Mucosa of rectum (tissue), 2 donors: ENCODE data around the gene PDZK1IP1.
"Not testable (repeated sequence)": the region's sequence is repeated elsewhere in the genome, so short reads cannot be mapped to it uniquely, and the experiment has no call there.

ENCODE experiments used
- H3K27ac ChIP-seq, 2 donors: one replicate each; pipeline ENCODE4 v1.7.0; 2013; ENCODE audit warnings: inconsistent platforms in 2 of 2, low read depth in 2 of 2, low read length in 2 of 2
- H3K27me3 ChIP-seq, 2 donors: one replicate each; pipeline ENCODE4 v1.7.0; 2013; ENCODE audit warnings: low read length in 2 of 2; ENCODE audit not compliant: control insufficient read depth in 2 of 2, insufficient read depth in 2 of 2
- H3K36me3 ChIP-seq, 2 donors: one replicate each; pipeline ENCODE4 v1.7.0; 2013; ENCODE audit warnings: low read length in 2 of 2; ENCODE audit not compliant: control insufficient read depth in 2 of 2, insufficient read depth in 2 of 2
- H3K4me1 ChIP-seq, 2 donors: one replicate each; pipeline ENCODE4 v1.7.0; 2013; ENCODE audit warnings: low read length in 2 of 2, mild to moderate bottlenecking in 1 of 2; ENCODE audit not compliant: control insufficient read depth in 2 of 2, insufficient read depth in 2 of 2
- H3K4me3 ChIP-seq, 2 donors: one replicate each; pipeline ENCODE4 v1.7.0; 2013; ENCODE audit warnings: low read length in 2 of 2
- H3K9ac ChIP-seq, 2 donors: one replicate each; pipeline ENCODE4 v1.7.0; 2013; ENCODE audit warnings: low read length in 2 of 2, low read depth in 1 of 2, mild to moderate bottlenecking in 1 of 2
- H3K9me3 ChIP-seq, 2 donors: one replicate each; pipeline ENCODE4 v1.7.0; 2013; ENCODE audit warnings: low read length in 2 of 2; ENCODE audit not compliant: control insufficient read depth in 2 of 2
- donor health status: healthy.
- donor health status: Normal muscosa, but diverticular disease.

PDZK1IP1 gene

DNA sequence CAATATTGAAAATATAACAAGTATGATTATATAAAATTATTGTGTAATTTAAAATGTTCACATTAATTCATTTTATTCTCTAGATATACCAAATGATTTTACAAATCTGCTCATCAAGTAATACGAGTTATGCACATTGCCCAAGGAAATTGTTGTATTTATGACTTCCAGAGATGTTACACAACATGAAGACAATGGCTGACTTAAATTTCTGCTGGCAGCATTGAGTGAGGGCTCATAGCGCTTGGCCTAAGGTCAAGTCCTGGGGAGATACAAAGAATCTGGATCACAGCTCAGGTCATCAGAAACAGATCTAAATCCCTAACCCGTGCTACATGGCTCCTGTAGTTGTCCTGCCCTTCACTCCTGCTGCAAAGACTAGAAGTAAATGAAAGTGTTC lies 49.5 kb downstream of the PDZK1IP1 start:
- H3K4me3 ChIP-seq, H3K27ac ChIP-seq, H3K36me3 ChIP-seq, H3K27me3 ChIP-seq, H3K9me3 ChIP-seq, H3K4me1 ChIP-seq, H3K9ac ChIP-seq: not testable (repeated sequence)

DNA sequence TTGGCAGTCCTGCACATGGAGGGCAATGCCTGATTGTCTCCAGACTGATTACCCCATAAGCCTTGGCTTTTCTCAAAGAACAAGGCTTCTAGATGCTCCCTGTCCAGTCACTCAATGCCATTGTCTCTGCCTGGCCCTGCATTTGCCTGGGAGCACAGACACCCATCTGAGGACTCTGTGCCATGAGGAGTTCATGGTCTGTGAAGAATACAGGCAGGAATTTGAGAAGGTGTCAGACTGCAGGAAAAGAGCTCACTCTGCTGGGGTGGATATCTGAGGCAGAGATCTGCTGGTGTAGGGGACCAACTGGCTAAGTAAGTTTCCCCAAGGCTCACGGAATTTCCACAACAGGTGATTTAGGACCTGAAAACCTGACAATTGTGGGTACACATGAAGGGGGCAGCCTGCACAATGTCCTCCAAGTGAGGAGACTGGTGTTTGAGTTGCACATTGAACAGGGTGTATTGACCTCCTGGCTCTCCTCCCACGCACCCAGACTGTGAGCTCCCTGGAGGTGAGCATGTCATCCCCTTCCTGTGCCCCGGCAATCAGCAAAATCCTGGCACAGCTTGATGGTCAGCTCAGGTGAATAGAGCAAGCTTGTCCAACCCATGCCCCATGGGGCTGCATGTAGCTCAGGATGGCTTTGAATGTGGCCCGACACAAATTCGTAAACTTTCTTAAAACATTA lies 51.8 kb downstream of the PDZK1IP1 start:
- no peak overlapping the region for H3K4me3 ChIP-seq
- H3K9ac ChIP-seq: no peak overlapping the region
- H3K4me1 ChIP-seq: no peaks in the 10 kb centered on the region
- no peaks in the 10 kb centered on the region for H3K36me3 ChIP-seq
- no peaks in the 10 kb centered on the region for H3K9me3 ChIP-seq
- H3K27me3 ChIP-seq: no peaks in the 10 kb centered on the region
- H3K27ac ChIP-seq: no peak overlapping the region

GRCh38 chr1:47137198-47137597 lies 52.6 kb downstream of the PDZK1IP1 start, which contains the start of gene CYP4A22:
Gene CYP4A22 (plus strand): TSS chr1:47137441. CDS start chr1:47137486, 45 bp downstream.
- Histone ChIP-seq H3K27ac (no peak within 1 kb of the TSS), H3K9ac (no peak within 1 kb of the TSS), H3K27me3 (no peaks in the 10 kb centered on the region), H3K4me3 (no peak within 1 kb of the TSS), H3K9me3 (no peaks in the 10 kb centered on the region), H3K36me3 (no peaks in the 10 kb centered on the region), H3K4me1 (no peaks in the 10 kb centered on the region)
